Panc1 (cell line): ENCODE results near the gene PRKCA. TPM values are rescaled to one million over a fixed set of nuclear protein-coding genes. Genes with fewer than 3 reads are reported as not detected.

Experiments
- ATAC-seq: fragments of 200-7000 bp; cut with Tn5 transposase; 2 replicates; pipeline ENCODE4 v1.9.1; 2020; ENCODE audit warnings: mild to moderate bottlenecking, moderate library complexity
- BruUV-seq: library from RNA; stranded (reverse); fragments of 400-500 nt; replicated peaks from 2 replicates; lab custom pipeline; 2021; lab: Mats Ljungman, UMichigan
- CTCF ChIA-PET: fragments of 300-600 bp; sonication (Branson Sonifier 250); formaldehyde crosslinking; loops from one replicate; lab custom pipeline; 2022; ENCODE audit warnings: antibody characterized with exemption; lab: Charles Lee
- POLR2A ChIA-PET: fragments of 300-600 bp; sonication (Branson Sonifier 250); formaldehyde crosslinking; loops from one replicate; lab custom pipeline; 2022; ENCODE audit warnings: antibody characterized with exemption; lab: Charles Lee
- DNase-seq: peaks from one replicate; pipeline ENCODE4 v3.0.0-alpha.2; 2010; ENCODE audit warnings: low read depth, low spot score
- H3K27ac ChIP-seq: 2 replicates; pipeline ENCODE4 v1.5.1; 2011; ENCODE audit warnings: mild to moderate bottlenecking, low read length, inconsistent platforms
- H3K27me3 ChIP-seq: fragments of 200-500 bp; sonication (Bioruptor generic); 2 replicates; pipeline ENCODE4 v1.6.0; 2014; ENCODE audit warnings: low read length, inconsistent platforms; ENCODE audit not compliant: control insufficient read depth, insufficient read depth
- H3K36me3 ChIP-seq: fragments of 200-500 bp; sonication (Bioruptor generic); 2 replicates; pipeline ENCODE4 v1.5.1; 2014; ENCODE audit warnings: inconsistent platforms, mild to moderate bottlenecking, low read length, moderate library complexity; ENCODE audit not compliant: control insufficient read depth, insufficient read depth
- H3K4me1 ChIP-seq: 2 replicates; pipeline ENCODE4 v1.5.1; 2011; ENCODE audit warnings: inconsistent platforms, mild to moderate bottlenecking, low read length, moderate library complexity; ENCODE audit not compliant: control insufficient read depth, insufficient read depth
- H3K4me3 ChIP-seq, 2 experiments: 2 replicates each; pipeline ENCODE4 v1.5.1; 2011 to 2012; ENCODE audit warnings: low read depth in 2 of 2, low read length in 2 of 2, mild to moderate bottlenecking in 2 of 2, inconsistent platforms in 1 of 2, moderate library complexity in 1 of 2
- H3K9me3 ChIP-seq: fragments of 200-500 bp; sonication (Bioruptor generic); 2 replicates; pipeline ENCODE4 v1.5.1; 2014; ENCODE audit warnings: low read depth, mild to moderate bottlenecking, inconsistent platforms, low read length, moderate library complexity; ENCODE audit not compliant: control insufficient read depth, insufficient read depth
- POLR2AphosphoS5 ChIP-seq: IDR thresholded peaks from 2 replicates; pipeline ENCODE4 v1.6.1; 2012; ENCODE audit warnings: mild to moderate bottlenecking, low read depth, low read length, moderate library complexity
- SIN3A ChIP-seq: IDR thresholded peaks from 2 replicates; pipeline ENCODE4 v1.6.1; 2012; ENCODE audit warnings: low read depth, mild to moderate bottlenecking, low read length, moderate library complexity, borderline replicate concordance; ENCODE audit not compliant: insufficient read depth
- TCF7L2 ChIP-seq: IDR thresholded peaks from 2 replicates; pipeline ENCODE4 v1.6.1; 2011; ENCODE audit warnings: mild to moderate bottlenecking, low read depth, low read length, inconsistent platforms
- in situ Hi-C: cut with HindIII; loops from 2 replicates; pipeline ENCODE4 v1.10.0; 2016; ENCODE audit warnings: low sequenced_read_pairs, low pct_unique_long_range_greater_than_20kb
- intact Hi-C: fragments of 100-400 bp; cut with micrococcal nuclease; formaldehyde crosslinking; loops from one replicate; pipeline ENCODE4 v1.10.0; 2022; ENCODE audit not compliant: unreplicated experiment
- total RNA-seq: library from RNA; stranded (reverse); gene quantifications from one replicate; pipeline ENCODE4 v1.2.1, GENCODE V29; 2021; ENCODE audit not compliant: unreplicated experiment
- TF ChIP-seq, protein P1 (sequence below), 2 experiments: IDR thresholded peaks; 2 replicates each; pipeline ENCODE4 v1.6.1; 2011 to 2012; ENCODE audit warnings: low read depth in 2 of 2, control low read depth in 1 of 2, low read length in 1 of 2, mild to moderate bottlenecking in 1 of 2, moderate library complexity in 1 of 2; ENCODE audit not compliant: insufficient read depth in 1 of 2
- TF ChIP-seq, protein P2 (sequence below): fragments of 450-650 bp; IDR thresholded peaks from 2 replicates; pipeline ENCODE4 v1.5.1; 2017; ENCODE audit warnings: mild to moderate bottlenecking

The PRKCA gene
- total RNA-seq, 1 experiment from 2014 or later, result 53.0 TPM

DNA sequence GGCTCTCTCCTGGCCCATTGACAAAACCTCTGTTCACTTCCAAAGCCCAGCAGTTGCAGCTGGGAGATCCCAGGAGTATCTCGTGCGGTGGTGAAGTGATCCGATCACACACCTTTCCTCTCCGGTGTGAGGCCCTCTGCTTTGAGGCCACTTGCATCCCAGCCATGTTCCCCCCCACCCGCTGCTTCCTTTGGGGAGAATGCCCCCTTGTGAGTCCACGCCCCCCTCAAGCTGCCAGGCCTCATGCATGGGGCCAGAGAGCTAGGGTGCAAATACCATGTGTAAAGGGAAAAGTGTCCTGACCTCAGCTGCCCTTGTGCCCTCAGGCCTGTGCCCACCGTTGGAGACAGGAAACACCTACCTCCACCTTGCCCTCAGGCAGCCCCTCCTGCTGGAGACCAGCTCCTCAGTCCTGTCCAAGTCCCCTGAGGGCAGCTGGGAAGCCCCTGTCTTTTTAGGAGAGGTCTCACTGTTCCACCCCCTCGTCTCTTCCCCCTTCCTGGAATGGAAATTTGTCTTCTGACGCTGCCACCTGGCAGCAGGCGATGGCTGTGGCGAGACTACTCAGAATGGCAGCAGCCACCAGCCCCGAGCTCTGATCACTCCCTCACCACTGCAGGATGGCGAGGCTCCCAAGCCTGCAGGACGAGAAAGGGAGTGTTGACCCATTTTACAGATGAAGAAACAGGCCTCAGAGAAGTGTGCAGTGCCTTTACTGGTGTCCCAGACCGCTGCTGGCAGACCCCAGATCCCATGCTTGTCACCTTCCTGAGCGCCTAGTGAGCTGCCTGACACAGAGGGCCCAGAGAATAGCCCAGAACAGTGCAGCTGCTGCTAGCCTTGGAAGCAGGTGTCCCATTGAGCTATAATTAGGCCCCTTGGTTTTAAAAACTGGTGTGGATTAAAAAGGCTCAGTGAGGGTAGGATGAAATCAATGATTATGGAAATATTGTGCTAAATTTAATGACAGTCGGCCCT lies 411.9 kb downstream of the PRKCA start:
- Histone ChIP-seq H3K4me3 (no peak overlapping the region), H3K27me3 (no peaks in the 10 kb centered on the region), H3K36me3 (no peaks in the 10 kb centered on the region), H3K4me1 (peaks cover 25% of the 10 kb centered on the region), H3K9me3 (no peaks in the 10 kb centered on the region), H3K27ac (no peak overlapping the region)
- intact Hi-C loops (no loop called here), in situ Hi-C loops (no loop called here)
- ATAC-seq (peak; percentile 25), DNase-seq (no peak)
- CTCF ChIA-PET, result interaction anchor here (0.5 kb wide), 1 partner anchor 16 kb away, joined by 4 read pairs; no protein-coding TSS in a partner anchor
- POLR2A ChIA-PET, result interaction anchor here (0.6 to 0.8 kb wide), 2 partner anchors 179 to 1670 kb away, joined by 3 read pairs; no protein-coding TSS in a partner anchor
- no peak for TF ChIP-seq TCF7L2
- TF ChIP-seq, protein P1, sequence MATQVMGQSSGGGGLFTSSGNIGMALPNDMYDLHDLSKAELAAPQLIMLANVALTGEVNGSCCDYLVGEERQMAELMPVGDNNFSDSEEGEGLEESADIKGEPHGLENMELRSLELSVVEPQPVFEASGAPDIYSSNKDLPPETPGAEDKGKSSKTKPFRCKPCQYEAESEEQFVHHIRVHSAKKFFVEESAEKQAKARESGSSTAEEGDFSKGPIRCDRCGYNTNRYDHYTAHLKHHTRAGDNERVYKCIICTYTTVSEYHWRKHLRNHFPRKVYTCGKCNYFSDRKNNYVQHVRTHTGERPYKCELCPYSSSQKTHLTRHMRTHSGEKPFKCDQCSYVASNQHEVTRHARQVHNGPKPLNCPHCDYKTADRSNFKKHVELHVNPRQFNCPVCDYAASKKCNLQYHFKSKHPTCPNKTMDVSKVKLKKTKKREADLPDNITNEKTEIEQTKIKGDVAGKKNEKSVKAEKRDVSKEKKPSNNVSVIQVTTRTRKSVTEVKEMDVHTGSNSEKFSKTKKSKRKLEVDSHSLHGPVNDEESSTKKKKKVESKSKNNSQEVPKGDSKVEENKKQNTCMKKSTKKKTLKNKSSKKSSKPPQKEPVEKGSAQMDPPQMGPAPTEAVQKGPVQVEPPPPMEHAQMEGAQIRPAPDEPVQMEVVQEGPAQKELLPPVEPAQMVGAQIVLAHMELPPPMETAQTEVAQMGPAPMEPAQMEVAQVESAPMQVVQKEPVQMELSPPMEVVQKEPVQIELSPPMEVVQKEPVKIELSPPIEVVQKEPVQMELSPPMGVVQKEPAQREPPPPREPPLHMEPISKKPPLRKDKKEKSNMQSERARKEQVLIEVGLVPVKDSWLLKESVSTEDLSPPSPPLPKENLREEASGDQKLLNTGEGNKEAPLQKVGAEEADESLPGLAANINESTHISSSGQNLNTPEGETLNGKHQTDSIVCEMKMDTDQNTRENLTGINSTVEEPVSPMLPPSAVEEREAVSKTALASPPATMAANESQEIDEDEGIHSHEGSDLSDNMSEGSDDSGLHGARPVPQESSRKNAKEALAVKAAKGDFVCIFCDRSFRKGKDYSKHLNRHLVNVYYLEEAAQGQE (IDR thresholded peaks at IDR 0.05; ENCODE audit: insufficient read depth in 1 of 2, low read depth in 2 of 2, low read length in 1 of 2), result no peak
- TF ChIP-seq SIN3A, result no peak
- TF ChIP-seq, protein P2, sequence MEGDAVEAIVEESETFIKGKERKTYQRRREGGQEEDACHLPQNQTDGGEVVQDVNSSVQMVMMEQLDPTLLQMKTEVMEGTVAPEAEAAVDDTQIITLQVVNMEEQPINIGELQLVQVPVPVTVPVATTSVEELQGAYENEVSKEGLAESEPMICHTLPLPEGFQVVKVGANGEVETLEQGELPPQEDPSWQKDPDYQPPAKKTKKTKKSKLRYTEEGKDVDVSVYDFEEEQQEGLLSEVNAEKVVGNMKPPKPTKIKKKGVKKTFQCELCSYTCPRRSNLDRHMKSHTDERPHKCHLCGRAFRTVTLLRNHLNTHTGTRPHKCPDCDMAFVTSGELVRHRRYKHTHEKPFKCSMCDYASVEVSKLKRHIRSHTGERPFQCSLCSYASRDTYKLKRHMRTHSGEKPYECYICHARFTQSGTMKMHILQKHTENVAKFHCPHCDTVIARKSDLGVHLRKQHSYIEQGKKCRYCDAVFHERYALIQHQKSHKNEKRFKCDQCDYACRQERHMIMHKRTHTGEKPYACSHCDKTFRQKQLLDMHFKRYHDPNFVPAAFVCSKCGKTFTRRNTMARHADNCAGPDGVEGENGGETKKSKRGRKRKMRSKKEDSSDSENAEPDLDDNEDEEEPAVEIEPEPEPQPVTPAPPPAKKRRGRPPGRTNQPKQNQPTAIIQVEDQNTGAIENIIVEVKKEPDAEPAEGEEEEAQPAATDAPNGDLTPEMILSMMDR, result no peak
- TF ChIP-seq POLR2AphosphoS5, result no peak
- no TSS peak for BruUV-seq

DNA sequence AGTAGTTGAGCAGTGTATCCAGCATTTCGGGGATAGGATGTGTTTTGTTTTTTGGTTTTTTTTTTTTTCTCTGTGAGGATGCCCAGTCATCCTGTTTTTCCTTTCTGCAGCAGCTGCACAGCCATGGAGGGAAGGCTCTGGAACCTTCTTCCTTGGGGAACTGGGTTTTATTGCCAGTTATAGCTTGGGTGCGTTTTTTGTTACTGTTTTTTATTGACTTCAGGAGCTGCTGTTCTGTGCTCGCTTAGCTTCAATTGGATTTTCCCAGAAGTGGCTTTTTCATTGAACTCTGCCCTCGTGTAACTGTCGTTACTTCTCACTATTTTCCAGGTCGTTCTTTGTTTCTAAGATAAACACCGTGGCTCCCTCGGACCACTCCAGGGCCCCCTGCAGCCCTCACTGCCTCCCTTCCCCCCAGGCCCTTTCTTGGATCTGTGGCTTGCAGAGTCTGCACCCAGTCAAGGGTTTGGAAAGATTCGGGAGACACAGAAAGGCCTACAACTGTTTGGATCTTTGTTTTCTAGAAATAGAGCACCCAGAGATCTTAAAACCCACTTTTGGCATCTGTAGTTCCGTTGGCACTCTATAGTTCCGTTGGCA lies 412.8 kb downstream of the PRKCA start:
- no peak for ATAC-seq
- intact Hi-C loops (no loop called here), in situ Hi-C loops (no loop called here)
- H3K27me3 ChIP-seq, result no peaks in the 10 kb centered on the region
- no peaks in the 10 kb centered on the region for H3K9me3 ChIP-seq
- no peaks in the 10 kb centered on the region for H3K36me3 ChIP-seq
- POLR2A ChIA-PET, result interaction anchor here (0.6 kb wide), 1 partner anchor 178 kb away, joined by 3 read pairs; no protein-coding TSS in a partner anchor
- CTCF ChIA-PET, result interaction anchor here (0.7 kb wide), 1 partner anchor 10 kb away, joined by 4 read pairs; no protein-coding TSS in a partner anchor
- H3K4me1 ChIP-seq, result peaks cover 25% of the 10 kb centered on the region
- no peak for DNase-seq
- H3K4me3 ChIP-seq, result no peak overlapping the region
- no TSS peak for BruUV-seq
- H3K27ac ChIP-seq, result peak overlapping the region; percentile 17; the same call in 1 of the 2 replicates
- TF ChIP-seq, protein P2, result no peak
- TF ChIP-seq POLR2AphosphoS5 (no peak), TCF7L2 (no peak), SIN3A (no peak)
- TF ChIP-seq, protein P1 (IDR thresholded peaks at IDR 0.05; ENCODE audit: insufficient read depth in 1 of 2, low read depth in 2 of 2, low read length in 1 of 2), result no peak
